H9 (cell line): ENCODE data around the gene MGA. TPM values are rescaled to one million over a fixed set of nuclear protein-coding genes. Genes with fewer than 3 reads are reported as not detected.

Experiments used
- DNase-seq: peaks from one replicate; pipeline ENCODE4 v3.0.0-alpha.2; 2017
- H2AFZ ChIP-seq: one replicate; pipeline ENCODE4 v1.6.1; 2013; ENCODE audit warnings: mild to moderate bottlenecking, low read length, control low read depth, moderate library complexity
- H2AK5ac ChIP-seq: 2 replicates; pipeline ENCODE4 v1.6.1; 2013; ENCODE audit warnings: low read length, control low read depth, mixed read lengths; ENCODE audit not compliant: insufficient read length
- H2BK120ac ChIP-seq: one replicate; pipeline ENCODE4 v1.6.1; 2013; ENCODE audit warnings: low read depth, mild to moderate bottlenecking, low read length, control low read depth, inconsistent platforms; ENCODE audit not compliant: poor library complexity, severe bottlenecking
- H2BK12ac ChIP-seq: 2 replicates; pipeline ENCODE4 v1.6.1; 2013; ENCODE audit warnings: low read length, control low read depth, mixed read lengths, low read depth; ENCODE audit not compliant: insufficient read length
- H2BK15ac ChIP-seq: 2 replicates; pipeline ENCODE4 v1.6.1; 2013; ENCODE audit warnings: low read depth, low read length, control low read depth
- H2BK20ac ChIP-seq: one replicate; pipeline ENCODE4 v1.6.1; 2013; ENCODE audit warnings: low read depth, mild to moderate bottlenecking, low read length, control low read depth, inconsistent platforms; ENCODE audit not compliant: poor library complexity, severe bottlenecking
- H2BK5ac ChIP-seq: 2 replicates; pipeline ENCODE4 v1.6.1; 2013; ENCODE audit warnings: low read length, control low read depth, mixed read lengths; ENCODE audit not compliant: insufficient read length
- H3K14ac ChIP-seq: 2 replicates; pipeline ENCODE4 v1.6.1; 2013; ENCODE audit warnings: low read length, control low read depth; ENCODE audit not compliant: insufficient read depth
- H3K18ac ChIP-seq: 2 replicates; pipeline ENCODE4 v1.6.1; 2013; ENCODE audit warnings: low read depth, mild to moderate bottlenecking, mixed read lengths, low read length, control low read depth; ENCODE audit not compliant: insufficient read length
- H3K23ac ChIP-seq: 2 replicates; pipeline ENCODE4 v1.6.1; 2013; ENCODE audit warnings: low read length, control low read depth, mixed read lengths, low read depth; ENCODE audit not compliant: insufficient read length
- H3K23me2 ChIP-seq: 2 replicates; pipeline ENCODE4 v1.6.1; 2013; ENCODE audit warnings: low read depth, mild to moderate bottlenecking, mixed read lengths, low read length, control low read depth; ENCODE audit not compliant: insufficient read length, poor library complexity, severe bottlenecking
- H3K27ac ChIP-seq: 2 replicates; pipeline ENCODE4 v1.5.1; 2013; ENCODE audit warnings: low read length, control low read depth, mixed read lengths, low read depth; ENCODE audit not compliant: insufficient read length
- H3K27me3 ChIP-seq: 2 replicates; pipeline ENCODE4 v1.6.1; 2013; ENCODE audit warnings: low read length, control low read depth, inconsistent platforms; ENCODE audit not compliant: insufficient read depth
- H3K4ac ChIP-seq: 2 replicates; pipeline ENCODE4 v1.6.1; 2013; ENCODE audit warnings: low read depth, mild to moderate bottlenecking, control low read depth, inconsistent platforms, low read length, moderate library complexity
- H3K4me1 ChIP-seq: 2 replicates; pipeline ENCODE4 v1.6.1; 2013; ENCODE audit warnings: low read length, control low read depth, inconsistent platforms; ENCODE audit not compliant: insufficient read depth
- H3K4me2 ChIP-seq: 2 replicates; pipeline ENCODE4 v1.6.1; 2013; ENCODE audit warnings: low read length, control low read depth, mixed read lengths; ENCODE audit not compliant: insufficient read length, insufficient read depth
- H3K56ac ChIP-seq: 2 replicates; pipeline ENCODE4 v1.6.1; 2013; ENCODE audit warnings: low read depth, mild to moderate bottlenecking, mixed read lengths, low read length, control low read depth; ENCODE audit not compliant: insufficient read length
- H3K79me1 ChIP-seq: 2 replicates; pipeline ENCODE4 v1.6.1; 2013; ENCODE audit warnings: low read depth, mild to moderate bottlenecking, moderate library complexity, low read length, control low read depth, inconsistent platforms; ENCODE audit not compliant: insufficient read depth, poor library complexity, severe bottlenecking
- H3K79me2 ChIP-seq: 2 replicates; pipeline ENCODE4 v1.6.1; 2013; ENCODE audit warnings: low read length, control low read depth, inconsistent platforms; ENCODE audit not compliant: insufficient read depth
- H3K9ac ChIP-seq: 2 replicates; pipeline ENCODE4 v1.6.1; 2013; ENCODE audit warnings: low read length, control low read depth, mixed read lengths; ENCODE audit not compliant: insufficient read length; ENCODE audit errors: extremely low read depth
- H3K9me3 ChIP-seq: one replicate; pipeline ENCODE4 v1.6.1; 2013; ENCODE audit warnings: low read depth, low read length, inconsistent platforms; ENCODE audit not compliant: control insufficient read depth
- H3T11ph ChIP-seq: one replicate; pipeline ENCODE4 v1.6.1; 2013; ENCODE audit warnings: mild to moderate bottlenecking, low read length, control low read depth, inconsistent platforms
- H4K20me1 ChIP-seq: one replicate; pipeline ENCODE4 v1.6.1; 2013; ENCODE audit not compliant: control insufficient read depth, insufficient read length, insufficient read depth
- H4K5ac ChIP-seq: 2 replicates; pipeline ENCODE4 v1.6.1; 2013; ENCODE audit warnings: low read depth, mild to moderate bottlenecking, mixed read lengths, low read length, control low read depth; ENCODE audit not compliant: insufficient read length
- H4K8ac ChIP-seq: replicated peaks from 2 replicates; pipeline ENCODE4 v1.6.1; 2013; ENCODE audit warnings: low read length, control low read depth, mixed read lengths, low read depth; ENCODE audit not compliant: insufficient read length
- H4K91ac ChIP-seq: 2 replicates; pipeline ENCODE4 v1.6.1; 2013; ENCODE audit warnings: low read depth, mild to moderate bottlenecking, moderate library complexity, mixed read lengths, low read length, control low read depth; ENCODE audit not compliant: insufficient read length
- H3K27ac Mint-ChIP-seq, 3 experiments: 2 replicates in 2 of 3; 3 replicates in 1 of 3; pipeline ENCODE4 v1.8.0; 2020 to 2021; ENCODE audit warnings: mixed read lengths in 3 of 3, mild to moderate bottlenecking in 1 of 3, moderate library complexity in 1 of 3
- H3K27me3 Mint-ChIP-seq: 2 replicates; pipeline ENCODE4 v1.8.0; 2021; ENCODE audit warnings: low read depth, mild to moderate bottlenecking, moderate library complexity, mixed read lengths
- H3K36me3 Mint-ChIP-seq, 3 experiments: 2 replicates in 2 of 3; 3 replicates in 1 of 3; pipeline ENCODE4 v1.8.0; 2020 to 2021; ENCODE audit warnings: low read depth in 3 of 3, mixed read lengths in 3 of 3; ENCODE audit not compliant: insufficient read depth in 1 of 3
- H3K4me1 Mint-ChIP-seq, 2 experiments: 2 replicates each; pipeline ENCODE4 v1.8.0; 2020; ENCODE audit warnings: mixed read lengths in 2 of 2
- H3K4me3 Mint-ChIP-seq, 2 experiments: 2 replicates in 1 of 2; 3 replicates in 1 of 2; pipeline ENCODE4 v1.8.0; 2020 to 2021; ENCODE audit warnings: mild to moderate bottlenecking in 2 of 2, mixed read lengths in 2 of 2, moderate library complexity in 1 of 2
- H3K9me3 Mint-ChIP-seq, 2 experiments: 2 replicates in 1 of 2; 3 replicates in 1 of 2; pipeline ENCODE4 v1.8.0; 2020; ENCODE audit warnings: mild to moderate bottlenecking in 2 of 2, mixed read lengths in 2 of 2, moderate library complexity in 1 of 2
- CTCF ChIP-seq: fragments of 200-600 bp; sonication (generic); conservative IDR thresholded peaks from 3 replicates; pipeline ENCODE4 v1.8.0; 2021; ENCODE audit warnings: antibody characterized with exemption, mild to moderate bottlenecking
- WGBS: extraction: QIAGEN DNeasy Blood & Tissue Kit; methylation state at CpG from one replicate; pipeline ENCODE4 v1.1.7; 2013; ENCODE audit warnings: missing lambda C conversion rate, low lambda C conversion rate, mixed read lengths; ENCODE audit not compliant: insufficient read length; ENCODE audit errors: extremely low coverage; 5-methylcytosine and 5-hydroxymethylcytosine counted together
- microRNA-seq: library from miRNA; unstranded; fragments of <30 nt; microRNA quantifications from one replicate; pipeline ENCODE4, GENCODE V29; 2020; ENCODE audit warnings: borderline microRNAs expressed
- total RNA-seq: library from RNA; stranded (reverse); gene quantifications from 2 replicates; pipeline ENCODE4 v1.2.1, GENCODE V29; 2021

Gene MGA
- total RNA-seq, 1 experiment from 2014 or later = 62.7 TPM

GRCh38 chr15:41822471-41822870 is 162.3 kb downstream of the MGA start:
- no peak overlapping the region for H4K5ac ChIP-seq
- no peaks in the 10 kb centered on the region for H3K79me1 ChIP-seq
- H4K8ac ChIP-seq = no peak overlapping the region
- no peaks in the 10 kb centered on the region for H4K20me1 ChIP-seq
- H3K4me2 ChIP-seq = no peak overlapping the region
- no peak overlapping the region for H2BK15ac ChIP-seq
- H3K9me3 ChIP-seq = no peaks in the 10 kb centered on the region
- H3K9me3 Mint-ChIP-seq = no peaks in the 10 kb centered on the region
- H3K27ac ChIP-seq = no peak overlapping the region
- H3T11ph ChIP-seq = no peak overlapping the region
- no peak overlapping the region for H3K18ac ChIP-seq
- peaks cover 3% of the 10 kb centered on the region for H3K23me2 ChIP-seq
- no peak overlapping the region for H2AK5ac ChIP-seq
- H3K27ac Mint-ChIP-seq = peak overlapping the region in 1 of 3 experiments; percentile 88; a peak in 1 of 7 replicates
- no peaks in the 10 kb centered on the region for H3K79me2 ChIP-seq
- no peak overlapping the region for H2BK120ac ChIP-seq
- H3K27me3 Mint-ChIP-seq = no peaks in the 10 kb centered on the region
- peaks cover 4 to 12% of the 10 kb centered on the region in 2 experiments; a peak in 3 of 4 replicates for H3K4me1 Mint-ChIP-seq
- no peak overlapping the region for H2AFZ ChIP-seq
- no peak overlapping the region for H3K4me3 Mint-ChIP-seq
- no peak overlapping the region for H3K56ac ChIP-seq
- H2BK12ac ChIP-seq = no peak overlapping the region
- H4K91ac ChIP-seq = no peak overlapping the region
- DNase-seq = no peak
- H3K4me1 ChIP-seq = no peaks in the 10 kb centered on the region
- H3K23ac ChIP-seq = no peak overlapping the region
- H3K9ac ChIP-seq = no peak overlapping the region
- H3K27me3 ChIP-seq = no peaks in the 10 kb centered on the region
- no CpG with 5 or more reads among the region's 6 CpGs for WGBS
- no peak overlapping the region for H2BK20ac ChIP-seq
- H3K36me3 Mint-ChIP-seq = peaks cover 3 to 12% (median 4%) of the 10 kb centered on the region in 3 experiments; a peak in 5 of 7 replicates
- no peak for TF ChIP-seq CTCF
- H2BK5ac ChIP-seq = no peak overlapping the region
- no peak overlapping the region for H3K14ac ChIP-seq
- H3K4ac ChIP-seq = no peak overlapping the region

Small RNAs within 50 kb of the gene (microRNA-seq; reads per million reads assigned to microRNA genes)
- not detected for gene MIR626

Other genes with a start within 250 kb of the MGA start
- gene RTF1, start 243.3 kb upstream of the MGA start, total RNA-seq = 45.7 and 49.5 TPM in 2 replicates
- gene ITPKA, start 166.5 kb upstream of the MGA start, total RNA-seq = 0.77 and 0.99 TPM in 2 replicates
- gene LTK, start 146.6 kb upstream of the MGA start, total RNA-seq = 0.31 TPM in 2 replicates
- gene RPAP1, start 116.1 kb upstream of the MGA start, total RNA-seq = 73.5 and 74.5 TPM in 2 replicates
- gene TYRO3, start 101.2 kb upstream of the MGA start, total RNA-seq = 118 and 124 TPM in 2 replicates
- 10.0 and 13.7 TPM in 2 replicates for gene MAPKBP1, start 114.1 kb downstream of the MGA start, total RNA-seq
- 13.3 and 14.3 TPM in 2 replicates for gene JMJD7, start 167.7 kb downstream of the MGA start, total RNA-seq
- 3.7 and 6.3 TPM in 2 replicates for gene PLA2G4B, start 178.4 kb downstream of the MGA start, total RNA-seq
- gene SPTBN5, start 233.6 kb downstream of the MGA start, total RNA-seq = 0.90 and 0.97 TPM in 2 replicates